Mucosa of gallbladder (tissue), 1 donor: ENCODE measurements around the gene NOTCH3. TPM values are rescaled to one million over a fixed set of nuclear protein-coding genes. Genes with fewer than 3 reads are reported as not detected.
A peak's percentile ranks its signal among the peaks of the same experiment; 100 is the strongest.

Source experiments
- DNase-seq: peaks from one replicate; pipeline ENCODE4 v3.0.0-alpha.2; 2020; ENCODE audit warnings: low spot score
- total RNA-seq: library from RNA; stranded (reverse); gene quantifications from one replicate; pipeline ENCODE4 v1.2.1, GENCODE V29; 2021
- donor health status: DM: no; HTN: no; CAD: no.

NOTCH3 gene
- total RNA-seq: 32.4 TPM

DNA sequence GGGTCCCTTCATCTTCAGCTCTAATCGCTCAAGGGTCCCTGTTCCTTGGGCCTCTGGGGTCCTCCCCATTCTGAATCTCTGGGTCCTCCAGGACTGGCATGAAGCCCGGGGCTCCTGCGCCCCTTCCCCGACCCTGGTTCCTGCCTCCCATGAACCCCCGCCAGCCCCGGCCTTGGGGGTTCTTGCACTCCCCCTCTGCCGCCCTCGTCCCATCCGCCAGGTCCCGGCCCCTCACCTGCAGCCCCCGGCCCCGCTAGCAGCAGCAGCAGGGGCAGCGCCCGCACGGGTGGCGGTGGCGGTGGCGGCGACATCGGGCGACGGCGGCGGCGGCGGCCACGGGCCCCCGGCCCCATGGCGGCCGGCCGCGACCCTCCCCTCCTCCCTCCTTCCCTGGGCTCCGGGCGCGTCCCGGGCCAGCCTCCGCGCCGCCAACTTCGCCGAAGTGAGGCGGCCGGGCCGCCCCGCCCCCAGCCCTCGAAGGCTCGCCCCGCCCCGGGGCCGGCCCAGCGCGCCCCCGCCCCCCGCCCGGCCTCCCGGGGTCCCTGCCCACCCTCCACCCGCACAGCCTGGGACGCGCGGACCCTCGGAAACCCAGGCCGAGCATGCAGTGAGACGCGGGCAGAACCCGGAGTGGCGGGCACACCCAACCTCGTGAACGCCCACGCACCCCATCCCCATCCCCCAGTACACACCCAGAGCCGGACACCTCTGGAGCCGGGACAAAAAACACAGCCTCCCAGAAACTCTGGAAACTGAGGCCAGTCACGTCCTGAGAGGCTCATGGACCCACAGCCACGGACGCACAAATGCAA is at the start of gene NOTCH3:
Gene NOTCH3, minus strand, starts transcription at position 443 of the 812 bp plus-strand sequence. Its CDS starts 90 bp downstream, at position 353.
- DNase-seq: no peak

DNA sequence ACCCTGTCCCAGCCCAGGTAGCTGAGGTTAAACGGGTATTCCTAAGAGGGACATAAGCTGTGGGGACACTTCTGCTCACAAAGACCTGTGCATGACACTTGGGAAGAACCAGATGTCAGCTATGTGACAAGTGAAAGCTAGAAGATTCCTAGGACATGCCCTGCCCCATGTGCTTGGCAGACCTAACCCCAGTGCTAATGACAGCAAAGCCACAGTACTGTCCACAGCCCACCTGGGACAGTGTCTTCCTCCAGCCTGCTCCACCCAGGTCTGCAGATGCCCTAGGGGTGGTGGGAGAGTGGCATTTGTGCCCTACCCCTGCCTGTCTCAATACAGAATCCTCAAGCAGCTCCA is 49.8 kb upstream of the NOTCH3 start:
- no peak for DNase-seq

DNA sequence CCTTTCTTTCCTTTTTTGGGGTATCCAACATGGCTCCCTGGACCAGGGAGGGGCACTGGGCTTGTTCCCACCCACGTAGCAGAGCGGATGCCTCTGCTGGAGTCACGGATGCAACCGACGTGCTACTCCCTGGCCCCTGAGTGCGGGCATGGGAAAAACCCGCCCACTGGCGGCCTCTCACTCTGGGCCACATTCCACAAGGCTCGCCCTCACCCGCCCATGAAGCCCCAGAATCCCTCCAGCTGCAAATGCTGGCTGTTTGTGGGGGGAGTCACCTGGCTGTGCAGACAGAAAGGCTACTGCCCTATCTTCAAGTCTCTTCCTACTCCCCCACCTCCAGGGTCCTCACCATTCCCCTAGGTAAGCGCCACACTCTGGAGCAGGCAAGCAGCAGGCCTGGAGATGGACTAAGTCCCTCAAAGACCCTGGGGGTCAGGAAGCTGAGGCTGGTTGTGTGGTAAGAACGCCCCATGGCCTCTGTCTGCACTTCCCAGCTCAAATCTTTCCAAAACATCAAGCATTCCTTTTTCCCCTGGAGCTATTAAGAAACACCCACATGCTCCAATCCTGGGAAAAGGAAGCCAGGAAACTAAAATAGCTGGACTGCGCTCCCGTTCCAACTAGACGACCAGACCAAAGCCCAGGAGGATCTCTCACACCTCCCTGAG is 49.3 kb upstream of the NOTCH3 start:
- DNase-seq: peak; percentile 42

DNA sequence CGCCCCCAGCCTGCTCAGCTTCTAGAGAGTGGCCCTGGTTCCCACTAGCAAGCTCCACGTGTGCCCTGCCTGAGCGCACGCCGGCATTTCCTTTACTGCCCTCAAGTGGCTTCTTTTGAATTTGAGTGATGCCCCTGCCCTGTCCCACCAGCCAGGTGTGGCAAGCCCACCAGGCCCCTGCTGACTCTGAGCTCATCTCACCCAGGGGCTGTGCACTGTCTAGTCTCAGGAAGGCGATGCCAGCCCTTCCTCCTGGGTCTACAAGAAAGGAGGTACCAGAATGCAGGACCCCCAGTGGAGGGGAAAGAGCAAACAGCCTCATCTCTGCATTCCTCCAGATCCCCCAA is 48.7 kb upstream of the NOTCH3 start:
- no peak for DNase-seq

DNA sequence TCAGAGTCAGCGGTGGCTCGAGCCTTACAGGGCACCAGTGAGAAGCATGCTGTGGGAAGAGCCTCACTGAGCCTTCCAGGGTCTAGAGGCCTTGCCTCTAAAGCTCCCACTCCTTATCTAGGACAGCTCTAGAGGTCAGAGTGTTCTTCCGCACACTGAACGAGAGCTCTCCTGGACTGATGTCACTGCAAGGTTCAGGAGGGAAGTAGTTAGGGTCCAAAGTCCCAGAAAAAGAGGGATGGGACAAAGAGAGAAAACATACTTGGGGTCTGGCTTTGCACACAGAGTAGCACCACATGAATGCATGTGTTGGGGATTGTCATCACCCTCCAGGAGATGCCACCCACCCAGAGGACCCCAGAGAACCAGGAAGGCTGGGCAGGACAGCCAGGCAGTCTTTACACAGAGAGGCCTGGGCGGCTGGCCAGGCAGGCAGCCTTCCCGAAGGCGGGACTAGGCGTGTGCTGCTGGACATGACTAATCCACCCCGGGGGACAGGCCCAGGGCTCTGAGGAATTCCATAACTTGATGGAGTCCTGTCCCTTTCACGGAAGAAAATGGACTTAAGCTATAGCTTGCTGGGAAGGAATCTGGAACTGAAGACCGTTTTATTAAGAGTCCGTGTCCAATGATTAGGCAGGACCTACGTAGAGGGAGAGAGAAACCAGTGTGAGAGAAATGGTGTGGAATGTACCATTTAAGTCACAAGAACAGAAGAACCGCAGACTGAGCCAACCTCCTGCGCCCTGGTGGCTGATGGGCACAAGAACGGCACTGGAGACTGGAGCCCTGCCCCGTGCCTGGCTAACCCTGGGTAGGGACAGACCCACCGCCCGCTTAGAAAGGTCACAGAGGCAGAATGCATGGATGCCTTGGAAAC is 48.1 kb upstream of the NOTCH3 start:
- peak; percentile 83 for DNase-seq

DNA sequence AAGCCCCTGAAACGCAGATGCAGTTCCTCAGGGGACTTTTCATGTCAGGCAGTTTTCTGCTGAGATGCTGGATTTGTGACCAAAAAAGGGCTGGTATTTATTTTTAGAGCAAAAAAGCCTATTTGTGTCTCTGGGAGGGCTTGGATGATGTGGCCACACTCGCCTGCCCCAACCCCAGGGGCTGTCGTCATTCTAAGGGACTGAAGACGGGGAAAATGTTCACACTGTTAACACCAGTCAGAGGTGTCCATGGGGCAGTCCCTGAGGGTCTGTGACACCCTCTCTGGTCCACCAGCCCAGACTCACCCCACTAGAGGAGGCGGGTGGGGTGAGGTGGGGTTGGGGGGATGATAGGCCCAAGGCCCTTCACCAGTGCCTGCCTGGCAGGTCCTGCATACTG is 47.3 kb upstream of the NOTCH3 start:
- no peak for DNase-seq

DNA sequence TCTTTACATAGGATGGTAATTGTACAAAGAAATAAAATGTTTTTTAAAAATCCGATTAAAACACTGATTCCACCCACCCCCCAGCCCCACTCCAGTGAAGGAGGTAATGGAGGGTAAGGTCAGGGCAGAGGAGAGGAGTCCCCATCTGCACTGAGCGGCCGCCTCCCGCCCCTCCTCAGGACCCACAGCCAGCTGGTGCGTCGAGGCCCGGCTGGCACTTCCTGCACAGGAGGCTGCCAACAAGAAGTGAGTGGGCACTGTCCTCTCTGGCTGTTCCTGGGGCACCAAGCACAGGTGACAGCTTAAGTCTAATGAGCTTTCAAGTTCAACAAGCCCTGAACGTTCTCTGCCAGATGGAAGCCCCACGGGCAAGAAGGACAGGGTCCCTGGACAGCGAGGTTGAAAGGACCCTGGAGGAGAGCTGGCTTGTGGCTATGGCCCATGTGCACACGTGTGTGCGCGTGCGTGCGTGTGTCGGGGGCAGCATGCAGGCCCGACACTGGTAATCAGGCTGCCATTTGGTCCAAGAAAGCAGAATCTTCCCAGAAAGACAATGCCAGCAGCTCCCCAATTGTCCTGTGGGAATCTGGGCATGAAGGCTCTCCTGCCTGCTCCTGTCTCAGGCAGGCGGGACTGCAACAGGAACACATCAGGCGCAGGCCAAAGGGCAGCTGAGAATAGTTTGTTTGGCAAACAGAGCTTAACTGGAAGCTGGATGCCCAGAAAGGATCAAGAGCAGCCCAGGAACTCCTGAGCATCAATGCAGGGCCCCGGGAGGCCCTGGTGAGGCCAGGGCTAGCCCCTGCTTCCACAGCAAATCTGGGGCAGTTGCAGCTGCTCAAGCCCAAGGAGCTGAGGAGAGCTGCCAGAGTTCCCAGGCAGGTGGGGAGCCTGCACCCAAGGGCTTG is 46.6 kb upstream of the NOTCH3 start:
- DNase-seq: peak; percentile 53

DNA sequence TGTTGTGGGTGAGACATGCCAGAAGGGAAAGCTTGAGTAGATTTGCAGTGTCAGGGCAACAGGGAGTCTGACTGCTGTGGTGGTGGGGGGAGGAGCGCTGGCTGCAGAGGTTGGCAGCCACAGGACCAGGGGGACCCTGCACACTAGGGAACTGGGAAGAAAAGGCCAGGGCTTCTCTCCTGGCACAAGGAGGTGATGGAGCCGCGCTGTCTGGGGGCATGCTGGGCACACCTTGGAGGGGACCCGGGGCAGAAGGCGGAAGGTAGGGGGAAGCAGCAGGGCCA is 45.3 kb upstream of the NOTCH3 start:
- DNase-seq: no peak

DNA sequence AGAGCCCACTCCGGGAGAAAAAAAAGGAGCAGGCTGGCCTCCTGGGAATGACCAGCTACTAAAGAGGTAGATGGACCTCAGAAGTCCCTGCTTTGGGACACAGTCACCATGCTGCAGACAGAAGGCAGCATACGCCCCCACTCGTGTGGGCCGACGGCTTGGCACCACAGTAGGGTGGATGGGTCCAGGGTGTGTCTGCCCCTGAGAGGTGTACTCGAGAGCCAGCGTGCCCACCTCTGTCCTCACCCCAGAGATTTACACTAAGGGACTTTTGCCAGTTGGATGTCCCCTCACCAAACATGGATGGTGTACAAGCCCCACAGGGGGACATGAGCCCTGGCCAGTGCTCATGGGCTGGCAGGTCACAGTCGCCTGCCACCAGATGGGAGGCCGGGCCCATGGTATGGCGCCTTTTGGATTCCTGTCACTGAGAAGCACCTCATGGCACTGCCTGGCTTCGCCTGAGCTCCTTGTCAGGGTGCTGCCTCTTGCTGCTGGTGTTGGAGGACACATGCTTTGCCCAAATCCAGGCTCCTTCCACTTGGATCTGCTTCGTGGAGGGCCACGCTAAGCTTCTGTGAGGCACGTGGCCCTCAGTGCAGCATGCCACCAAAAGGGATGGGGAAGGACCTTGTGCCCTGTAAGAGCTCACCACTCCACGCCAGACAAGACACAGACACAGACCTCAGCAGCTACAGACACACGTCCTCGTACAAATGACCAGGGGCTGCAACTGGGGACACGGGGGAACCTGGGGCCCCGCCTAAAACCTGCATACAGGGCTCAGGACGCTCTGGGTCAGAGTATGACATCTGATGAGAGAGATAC is 44.8 kb upstream of the NOTCH3 start:
- no peak for DNase-seq

DNA sequence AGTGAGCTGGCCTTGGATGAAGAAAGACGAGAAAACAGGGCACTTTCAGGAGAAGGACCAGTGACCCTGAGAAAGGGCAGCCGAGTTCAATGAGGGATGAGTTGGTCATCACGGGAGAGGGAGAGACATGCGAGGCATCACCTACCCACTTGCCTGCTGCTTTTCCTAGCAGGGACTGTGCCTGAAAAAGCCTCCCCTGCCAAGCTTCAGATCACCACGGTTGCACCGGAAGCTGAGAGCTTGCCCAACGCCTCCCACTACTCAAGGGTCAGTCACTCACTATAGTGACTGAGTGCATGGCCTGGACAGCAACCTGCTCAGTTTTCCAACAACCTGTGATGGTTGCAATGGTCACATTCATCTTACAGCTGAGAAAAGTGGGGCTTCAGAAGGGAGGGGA is 44.0 kb upstream of the NOTCH3 start:
- DNase-seq: no peak

DNA sequence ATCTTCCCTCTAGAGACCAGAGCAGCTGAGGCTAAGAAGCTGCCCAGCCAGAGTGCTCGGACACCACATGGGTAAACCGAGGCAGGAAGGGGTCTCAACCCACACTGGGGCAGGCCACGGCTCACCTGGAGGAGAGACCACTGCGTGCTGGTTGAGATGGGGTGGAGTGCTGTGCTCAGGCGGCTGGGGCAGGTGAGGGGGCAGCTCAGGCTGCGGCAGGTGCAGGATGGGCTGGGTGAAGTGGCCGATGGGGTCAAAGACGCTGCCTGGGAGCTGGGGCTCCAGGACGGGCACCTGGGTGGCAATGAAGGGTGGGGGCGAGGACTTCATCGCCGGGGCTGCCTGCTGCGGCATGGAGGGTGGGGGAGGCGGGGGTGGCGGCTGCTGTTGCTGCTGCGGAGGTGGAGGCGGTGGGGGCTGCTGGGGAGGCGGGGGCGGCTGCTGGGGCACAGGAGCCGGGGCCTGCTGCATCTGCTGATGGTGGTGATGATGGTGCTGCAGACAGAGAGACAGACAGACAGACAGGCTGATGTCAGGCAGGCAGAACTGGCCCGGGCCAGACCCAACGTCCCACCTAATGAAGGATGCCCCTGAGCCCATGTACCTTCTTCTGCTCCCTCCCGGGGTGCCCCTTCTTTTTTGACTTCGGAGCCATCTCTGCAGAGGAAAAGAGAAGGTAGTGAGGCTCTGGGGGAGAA is 43.5 kb upstream of the NOTCH3 start:
- no peak for DNase-seq

DNA sequence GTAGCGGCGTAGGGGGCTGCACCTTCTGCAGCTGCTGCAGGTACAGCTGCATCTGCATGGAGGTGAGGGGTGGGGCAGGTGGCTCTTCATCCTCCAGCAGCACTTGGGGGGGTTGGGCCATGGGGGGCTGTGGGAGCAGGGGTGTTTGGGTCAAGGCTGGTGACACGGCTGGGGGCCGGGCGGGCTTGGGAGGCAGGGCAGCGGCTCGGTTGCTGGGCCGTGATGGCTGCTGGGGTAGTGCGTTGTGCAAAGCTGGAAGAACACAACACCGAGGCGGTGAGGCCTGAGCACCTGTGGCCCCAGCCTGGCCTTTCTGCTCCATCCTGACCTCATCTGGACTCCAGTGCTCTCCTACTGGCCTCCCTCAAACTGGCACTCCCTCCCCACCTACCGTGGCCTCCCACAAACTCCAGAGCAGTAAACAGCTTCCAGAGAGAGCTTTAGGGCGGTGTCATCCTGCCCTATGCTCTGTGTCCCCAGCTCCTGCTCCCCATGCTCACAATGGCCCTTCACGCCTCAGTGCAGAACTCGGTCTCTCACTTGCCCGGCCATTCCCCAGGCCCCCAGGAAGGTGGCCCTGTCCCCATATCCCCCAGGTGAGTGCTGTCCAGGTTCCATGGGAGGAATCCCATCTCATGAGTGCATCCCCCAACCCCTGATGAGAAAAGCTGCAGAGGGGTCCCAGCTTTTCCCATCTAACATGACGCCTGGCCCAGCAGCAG is 42.6 kb upstream of the NOTCH3 start:
- DNase-seq: no peak

DNA sequence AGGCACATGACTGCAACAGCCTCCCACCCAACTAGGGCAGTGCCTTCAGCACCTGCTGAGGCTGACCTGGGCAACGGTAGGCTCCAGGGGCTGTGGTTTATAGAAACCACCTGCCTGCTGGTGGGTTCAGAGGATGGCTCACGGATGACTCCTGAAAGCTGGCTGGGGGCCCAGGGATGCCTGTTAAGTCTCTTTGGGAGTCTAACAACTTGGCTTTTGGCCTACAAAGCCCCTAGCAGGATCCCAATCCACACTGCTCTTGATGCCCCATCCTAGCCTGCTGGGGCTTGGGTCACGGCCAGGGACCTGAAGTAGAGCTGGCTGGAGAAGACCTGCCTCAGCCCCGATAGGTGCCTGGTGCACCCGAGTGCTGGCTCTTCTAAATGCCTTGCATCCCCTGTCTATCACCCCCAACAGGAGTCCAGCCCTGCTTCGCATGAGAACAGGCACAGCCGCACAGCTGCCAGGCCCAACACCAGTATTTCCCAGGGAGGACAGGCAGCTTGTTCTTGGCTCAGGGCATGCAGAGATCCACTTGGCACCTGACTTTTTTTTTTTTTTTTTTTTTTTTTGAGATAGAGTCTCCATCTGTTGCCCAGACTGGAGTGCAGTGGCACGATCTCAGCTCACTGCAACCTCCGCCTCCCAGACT is 40.6 kb upstream of the NOTCH3 start:
- DNase-seq: no peak

DNA sequence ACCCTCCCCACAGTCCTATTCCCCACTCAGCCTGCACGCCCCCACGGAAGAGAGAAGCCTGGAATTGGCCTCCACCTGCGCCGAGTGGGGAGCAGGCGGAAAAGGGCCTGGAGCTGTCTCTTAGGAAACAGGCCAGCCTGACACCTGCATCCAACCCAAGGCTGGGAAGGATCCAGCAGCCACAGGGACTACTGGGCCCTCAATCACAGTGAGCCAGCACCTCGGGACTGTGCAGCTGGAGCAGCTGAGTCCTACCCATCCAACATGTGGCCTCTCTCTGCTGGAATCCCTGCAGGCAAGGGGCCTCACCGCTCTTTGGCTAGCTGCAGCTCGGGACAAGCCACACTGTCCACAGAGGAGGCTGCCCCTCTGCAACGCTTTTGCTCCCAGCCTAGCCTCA is 39.7 kb upstream of the NOTCH3 start:
- DNase-seq: no peak

DNA sequence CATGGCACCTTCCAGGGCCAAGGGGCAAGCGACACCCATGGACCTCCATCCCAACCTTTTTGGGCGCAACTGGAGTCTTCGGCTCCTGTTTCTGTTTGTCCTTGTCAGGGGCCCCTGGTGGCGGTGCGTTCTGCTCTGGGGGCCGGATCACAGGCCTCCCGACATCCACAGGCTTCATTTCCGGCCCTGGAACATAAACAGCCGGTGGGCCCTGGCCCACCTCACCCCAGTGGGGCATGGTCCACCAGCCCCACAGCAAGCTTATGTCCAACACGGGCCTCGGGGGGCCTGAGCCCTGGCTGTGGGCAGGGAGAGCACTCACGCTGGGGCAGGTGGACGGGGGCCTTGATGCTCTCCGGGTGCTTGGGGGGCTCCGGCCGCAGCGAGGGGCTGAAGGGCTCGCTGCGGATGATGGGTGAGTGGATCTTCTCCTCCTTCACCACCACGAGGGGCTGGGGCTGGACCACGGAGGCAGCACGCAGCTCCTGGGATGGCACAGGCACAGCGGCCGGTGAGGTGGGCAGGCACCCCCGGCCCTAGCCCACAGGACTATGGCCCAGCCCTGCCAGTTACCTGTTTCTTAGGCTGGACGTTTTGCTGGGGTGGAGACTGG is 38.6 kb upstream of the NOTCH3 start:
- DNase-seq: no peak

DNA sequence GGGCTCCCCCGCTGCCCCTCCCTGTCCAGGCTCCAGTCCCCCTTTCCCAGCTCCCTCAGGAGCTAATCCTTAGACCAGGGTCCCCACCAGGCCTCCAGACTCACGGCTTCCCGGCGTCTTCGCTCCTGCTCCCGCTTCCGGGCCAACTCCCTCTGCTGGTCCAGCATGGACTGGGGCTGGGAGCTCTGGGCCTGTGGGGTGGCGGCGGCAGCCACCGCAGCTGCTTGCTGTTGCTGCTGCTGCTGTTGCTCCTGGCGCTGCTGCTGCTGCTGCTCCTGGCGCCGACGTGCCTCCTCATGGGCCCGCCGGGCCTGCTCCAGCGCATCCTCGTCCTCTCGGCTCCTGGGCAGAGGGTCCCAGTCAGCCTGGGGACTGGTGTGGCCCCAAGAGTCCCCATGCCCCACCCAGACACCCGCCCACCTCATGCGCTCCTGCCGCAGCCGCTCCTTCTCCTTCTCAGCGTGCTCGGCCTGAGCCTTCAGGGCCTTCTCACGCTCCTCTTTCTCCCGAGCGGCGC is 37.9 kb upstream of the NOTCH3 start:
- no peak for DNase-seq

DNA sequence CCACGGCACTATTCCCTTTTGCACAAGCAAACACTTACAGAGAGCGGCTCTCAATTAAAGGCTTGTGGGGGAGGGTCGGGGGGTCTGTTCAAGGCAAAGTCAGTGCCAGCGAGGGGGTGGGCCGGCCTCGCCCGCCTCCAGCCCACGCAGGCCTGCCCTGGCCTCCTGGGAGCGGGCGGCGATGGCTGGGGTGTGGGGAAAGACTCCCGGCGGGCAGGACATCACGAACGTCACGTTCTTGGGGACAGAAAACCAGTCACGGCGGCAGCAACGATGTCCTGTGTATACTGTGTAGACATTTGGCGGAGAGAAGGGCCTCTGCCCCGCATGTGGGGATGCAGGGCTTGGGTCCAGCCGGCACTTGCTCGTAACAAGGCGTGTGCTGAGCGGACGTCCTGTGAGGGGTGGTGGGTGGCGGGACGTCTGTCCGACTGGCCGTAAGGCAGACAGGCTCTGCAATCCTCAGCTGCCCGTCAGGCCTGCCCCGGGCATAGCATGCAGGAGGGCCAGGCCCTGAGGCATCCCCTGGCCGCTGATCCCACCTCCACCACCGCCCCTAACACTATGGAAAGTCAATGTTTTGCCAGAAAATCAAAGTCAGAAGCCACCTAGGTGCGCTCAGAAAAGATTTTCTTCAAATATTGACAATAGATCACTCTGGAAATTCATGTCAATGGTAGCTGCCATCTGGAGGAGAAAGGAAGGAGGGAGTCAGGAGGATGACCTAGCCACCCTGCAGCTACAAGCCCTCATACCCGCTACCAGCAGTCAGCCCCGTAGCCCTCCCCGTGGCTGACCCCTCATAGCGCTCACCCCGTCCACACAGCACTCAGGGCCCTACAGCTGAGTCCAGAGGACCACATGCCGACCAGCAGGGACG is 37.2 kb upstream of the NOTCH3 start:
- DNase-seq: no peak
